ENCODE measurements around the gene SV2B. TPM values are rescaled to one million over a fixed set of nuclear protein-coding genes. Genes with fewer than 3 reads are reported as not detected.

The SV2B gene
- total RNA-seq, 4 donors from 2014 or later: 0.23 to 2.2 (median 0.62) TPM

GRCh38 chr15:91152896-91153581 is 53.0 kb downstream of the SV2B start:
- H3K36me3 ChIP-seq: no peaks in the 10 kb centered on the region
- TF ChIP-seq, protein P1, sequence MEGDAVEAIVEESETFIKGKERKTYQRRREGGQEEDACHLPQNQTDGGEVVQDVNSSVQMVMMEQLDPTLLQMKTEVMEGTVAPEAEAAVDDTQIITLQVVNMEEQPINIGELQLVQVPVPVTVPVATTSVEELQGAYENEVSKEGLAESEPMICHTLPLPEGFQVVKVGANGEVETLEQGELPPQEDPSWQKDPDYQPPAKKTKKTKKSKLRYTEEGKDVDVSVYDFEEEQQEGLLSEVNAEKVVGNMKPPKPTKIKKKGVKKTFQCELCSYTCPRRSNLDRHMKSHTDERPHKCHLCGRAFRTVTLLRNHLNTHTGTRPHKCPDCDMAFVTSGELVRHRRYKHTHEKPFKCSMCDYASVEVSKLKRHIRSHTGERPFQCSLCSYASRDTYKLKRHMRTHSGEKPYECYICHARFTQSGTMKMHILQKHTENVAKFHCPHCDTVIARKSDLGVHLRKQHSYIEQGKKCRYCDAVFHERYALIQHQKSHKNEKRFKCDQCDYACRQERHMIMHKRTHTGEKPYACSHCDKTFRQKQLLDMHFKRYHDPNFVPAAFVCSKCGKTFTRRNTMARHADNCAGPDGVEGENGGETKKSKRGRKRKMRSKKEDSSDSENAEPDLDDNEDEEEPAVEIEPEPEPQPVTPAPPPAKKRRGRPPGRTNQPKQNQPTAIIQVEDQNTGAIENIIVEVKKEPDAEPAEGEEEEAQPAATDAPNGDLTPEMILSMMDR (IDR thresholded peaks at IDR 0.05): no peak
- no peak for TF ChIP-seq POLR2AphosphoS5 (IDR thresholded peaks at IDR 0.05)
- TF ChIP-seq POLR2A (IDR thresholded peaks at IDR 0.05): no peak
- TF ChIP-seq EP300 (IDR thresholded peaks at IDR 0.05): no peak
- WGBS: 68% methylated on average over 10 of the region's 10 CpGs
- H3K4me1 ChIP-seq: no peaks in the 10 kb centered on the region
- no peak for DNase-seq (ENCODE audit: low spot score in 2 of 2)
- H3K9me3 ChIP-seq: no peaks in the 10 kb centered on the region
- no peak overlapping the region for H3K27ac ChIP-seq
- peaks cover 9% of the 10 kb centered on the region for H3K27me3 ChIP-seq
- H3K4me3 ChIP-seq: no peak overlapping the region

DNA sequence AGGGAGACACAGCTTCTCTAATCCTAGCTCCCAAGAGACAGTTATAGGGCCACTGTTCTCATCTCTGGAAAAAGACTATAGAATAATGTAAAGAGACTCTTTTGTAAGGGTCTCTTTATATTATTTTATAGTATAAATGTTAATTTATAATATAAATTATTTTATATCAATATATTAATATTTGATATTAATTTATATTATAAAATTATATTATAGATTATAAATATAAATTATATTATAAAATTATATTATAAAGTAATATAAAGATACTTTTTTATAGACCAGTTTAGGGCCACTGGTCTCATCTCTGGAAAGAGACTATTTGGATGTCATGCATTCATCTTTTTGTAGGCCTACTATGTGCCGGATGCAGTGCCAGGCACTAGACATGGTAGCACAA is 53.9 kb downstream of the SV2B start:
- Histone ChIP-seq H3K4me3 (no peak overlapping the region), H3K36me3 (no peaks in the 10 kb centered on the region), H3K27ac (no peak overlapping the region), H3K9me3 (no peaks in the 10 kb centered on the region), H3K27me3 (peaks cover 9% of the 10 kb centered on the region), H3K4me1 (no peaks in the 10 kb centered on the region)
- TF ChIP-seq POLR2A (IDR thresholded peaks at IDR 0.05) (no peak), POLR2AphosphoS5 (IDR thresholded peaks at IDR 0.05) (no peak), EP300 (IDR thresholded peaks at IDR 0.05) (no peak)
- TF ChIP-seq, protein P1 (IDR thresholded peaks at IDR 0.05): no peak
- WGBS: 87% methylated on average over 1 of the region's 1 CpG
- no peak for DNase-seq (ENCODE audit: low spot score in 2 of 2)

- Histone ChIP-seq H3K36me3 (no peaks in the 10 kb centered on the region), H3K27me3 (peaks cover 9% of the 10 kb centered on the region), H3K4me1 (no peaks in the 10 kb centered on the region), H3K27ac (no peak overlapping the region), H3K9me3 (no peaks in the 10 kb centered on the region), H3K4me3 (no peak overlapping the region)
- 81% methylated on average over 6 of the region's 6 CpGs for WGBS
- TF ChIP-seq EP300 (IDR thresholded peaks at IDR 0.05) (no peak), POLR2AphosphoS5 (IDR thresholded peaks at IDR 0.05) (no peak), POLR2A (IDR thresholded peaks at IDR 0.05) (no peak)
- TF ChIP-seq, protein P1 (IDR thresholded peaks at IDR 0.05): no peak
- no peak for DNase-seq (ENCODE audit: low spot score in 2 of 2)
Measured at GRCh38 chr15:91156175-91156726, 56.2 kb downstream of the SV2B start.

- no peak for DNase-seq (ENCODE audit: low spot score in 2 of 2)
- no peak overlapping the region for H3K27ac ChIP-seq
- no peak overlapping the region for H3K4me3 ChIP-seq
- peaks cover 4% of the 10 kb centered on the region for H3K27me3 ChIP-seq
- no peaks in the 10 kb centered on the region for H3K9me3 ChIP-seq
- TF ChIP-seq EP300 (IDR thresholded peaks at IDR 0.05) (no peak), POLR2AphosphoS5 (IDR thresholded peaks at IDR 0.05) (no peak), POLR2A (IDR thresholded peaks at IDR 0.05) (no peak)
- TF ChIP-seq, protein P1 (IDR thresholded peaks at IDR 0.05): no peak
- H3K4me1 ChIP-seq: no peaks in the 10 kb centered on the region
- WGBS: 87% methylated on average over 7 of the region's 7 CpGs
- H3K36me3 ChIP-seq: no peaks in the 10 kb centered on the region
Measured at GRCh38 chr15:91158415-91159394, 58.6 kb downstream of the SV2B start.

DNA sequence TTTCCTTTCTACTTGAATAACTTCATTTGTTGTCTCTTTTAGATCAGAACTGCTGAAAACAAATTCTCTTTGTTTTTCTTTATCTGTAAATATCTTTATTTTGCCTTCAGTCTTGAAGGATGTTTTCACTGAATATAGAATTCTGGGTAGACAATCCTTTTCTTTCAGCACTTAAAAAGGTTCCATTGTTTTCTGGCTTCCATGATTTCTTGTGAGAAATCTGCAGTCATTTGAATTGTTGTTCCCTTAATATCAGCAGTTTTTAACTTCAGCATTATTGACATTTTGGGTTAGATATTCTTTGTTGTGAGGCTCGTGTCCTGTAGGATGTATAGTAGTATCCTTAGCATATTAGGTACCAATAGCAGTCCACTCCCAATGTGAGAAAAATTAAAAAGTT is 65.8 kb downstream of the SV2B start:
- 97% methylated on average over 1 of the region's 1 CpG for WGBS
- TF ChIP-seq EP300 (IDR thresholded peaks at IDR 0.05): no peak
- TF ChIP-seq, protein P1 (IDR thresholded peaks at IDR 0.05): no peak
- Histone ChIP-seq H3K4me1 (no peaks in the 10 kb centered on the region), H3K9me3 (peaks cover 4% of the 10 kb centered on the region), H3K4me3 (no peak overlapping the region), H3K36me3 (no peaks in the 10 kb centered on the region), H3K27me3 (no peaks in the 10 kb centered on the region), H3K27ac (no peak overlapping the region)
- DNase-seq (ENCODE audit: low spot score in 2 of 2): no peak
